C4-2B (cell line): ENCODE data around the gene PPP1R1B.

Experiments used
- ZFX ChIP-seq: fragments of 450-650 bp; IDR thresholded peaks from 2 replicates; pipeline ENCODE4 v1.6.1; 2017
- TF ChIP-seq, protein P1 (sequence below): fragments of 450-650 bp; conservative IDR thresholded peaks from 2 replicates; pipeline ENCODE4 v1.5.1; 2017; ENCODE audit warnings: mild to moderate bottlenecking

DNA sequence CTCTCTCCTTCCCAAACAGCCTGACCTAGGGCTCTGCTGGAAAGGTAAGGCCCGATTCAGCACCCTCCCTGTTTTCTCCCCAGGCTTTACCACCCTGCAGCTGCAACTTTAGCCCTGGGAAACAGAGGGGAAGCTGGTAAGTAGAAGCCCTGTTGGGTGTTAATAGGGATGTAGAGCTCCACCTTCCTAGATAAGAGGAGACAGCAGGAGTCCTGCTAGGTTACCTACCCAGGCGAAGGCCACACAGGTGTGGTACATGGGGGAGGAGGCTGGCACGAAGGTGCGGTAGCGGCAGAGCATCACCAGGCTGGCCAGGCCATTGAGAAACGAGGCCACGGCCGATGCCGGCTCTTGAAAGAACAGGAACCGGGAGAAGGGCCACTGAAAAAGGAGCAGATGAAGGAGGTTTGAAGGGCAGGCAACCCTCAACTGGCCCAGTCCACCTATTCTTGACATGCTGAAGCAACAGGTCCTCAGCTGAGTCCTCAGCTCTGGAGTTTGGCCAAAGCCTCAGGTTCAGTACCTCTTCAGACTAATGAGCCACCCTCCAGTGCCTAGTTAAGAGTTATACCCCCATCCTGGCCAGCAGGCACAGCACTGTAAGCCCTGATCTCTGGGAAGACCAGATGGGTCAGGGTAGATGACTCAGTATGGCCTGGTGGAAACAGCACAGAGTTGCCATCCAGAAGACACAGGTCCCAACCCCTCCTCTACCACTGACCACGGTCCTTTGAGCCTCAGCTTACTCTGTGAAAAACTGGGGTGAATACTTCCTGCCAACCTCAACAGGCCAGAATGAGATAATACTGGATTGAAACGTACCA, 57.8 kb downstream of the PPP1R1B start:
- TF ChIP-seq, protein P1, sequence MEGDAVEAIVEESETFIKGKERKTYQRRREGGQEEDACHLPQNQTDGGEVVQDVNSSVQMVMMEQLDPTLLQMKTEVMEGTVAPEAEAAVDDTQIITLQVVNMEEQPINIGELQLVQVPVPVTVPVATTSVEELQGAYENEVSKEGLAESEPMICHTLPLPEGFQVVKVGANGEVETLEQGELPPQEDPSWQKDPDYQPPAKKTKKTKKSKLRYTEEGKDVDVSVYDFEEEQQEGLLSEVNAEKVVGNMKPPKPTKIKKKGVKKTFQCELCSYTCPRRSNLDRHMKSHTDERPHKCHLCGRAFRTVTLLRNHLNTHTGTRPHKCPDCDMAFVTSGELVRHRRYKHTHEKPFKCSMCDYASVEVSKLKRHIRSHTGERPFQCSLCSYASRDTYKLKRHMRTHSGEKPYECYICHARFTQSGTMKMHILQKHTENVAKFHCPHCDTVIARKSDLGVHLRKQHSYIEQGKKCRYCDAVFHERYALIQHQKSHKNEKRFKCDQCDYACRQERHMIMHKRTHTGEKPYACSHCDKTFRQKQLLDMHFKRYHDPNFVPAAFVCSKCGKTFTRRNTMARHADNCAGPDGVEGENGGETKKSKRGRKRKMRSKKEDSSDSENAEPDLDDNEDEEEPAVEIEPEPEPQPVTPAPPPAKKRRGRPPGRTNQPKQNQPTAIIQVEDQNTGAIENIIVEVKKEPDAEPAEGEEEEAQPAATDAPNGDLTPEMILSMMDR, result no peak
- no peak for TF ChIP-seq ZFX
